GM12874 (cell line): ENCODE results near the gene KSR2.

ENCODE experiments used
- CTCF ChIP-seq: IDR thresholded peaks from 2 replicates; pipeline ENCODE4 v1.5.1; 2011; ENCODE audit warnings: low read depth, mild to moderate bottlenecking, control low read depth, low read length, moderate library complexity; ENCODE audit not compliant: insufficient read depth

KSR2 gene

GRCh38 chr12:117738233-117738632 is 230.6 kb downstream of the KSR2 start:
- no peak for TF ChIP-seq CTCF

GRCh38 chr12:117733549-117733805 is 235.3 kb downstream of the KSR2 start:
- no peak for TF ChIP-seq CTCF

- TF ChIP-seq CTCF: no peak
These were observed 235.8 kb downstream of the KSR2 start for GRCh38 chr12:117732761-117733548.

GRCh38 chr12:117727301-117727700 is 241.5 kb downstream of the KSR2 start:
- TF ChIP-seq CTCF: no peak

GRCh38 chr12:117724543-117724942 is 244.2 kb downstream of the KSR2 start:
- no peak for TF ChIP-seq CTCF

- TF ChIP-seq CTCF: no peak
These were observed 250.2 kb downstream of the KSR2 start for GRCh38 chr12:117718559-117718958.

GRCh38 chr12:117718141-117718540 is 250.6 kb downstream of the KSR2 start:
- TF ChIP-seq CTCF: no peak
